ENCODE data around the gene LARP1. TPM values are rescaled to one million over a fixed set of nuclear protein-coding genes. Genes with fewer than 3 reads are reported as not detected.
A peak's percentile ranks its signal among the peaks of the same experiment; 100 is the strongest.

The LARP1 gene
- total and polyA plus RNA-seq, 10 of the 15 experiments (the other 5 are each of a cell fraction or from before 2014, with no cell fraction given), result 22.6 to 227 (median 60.8) TPM

DNA sequence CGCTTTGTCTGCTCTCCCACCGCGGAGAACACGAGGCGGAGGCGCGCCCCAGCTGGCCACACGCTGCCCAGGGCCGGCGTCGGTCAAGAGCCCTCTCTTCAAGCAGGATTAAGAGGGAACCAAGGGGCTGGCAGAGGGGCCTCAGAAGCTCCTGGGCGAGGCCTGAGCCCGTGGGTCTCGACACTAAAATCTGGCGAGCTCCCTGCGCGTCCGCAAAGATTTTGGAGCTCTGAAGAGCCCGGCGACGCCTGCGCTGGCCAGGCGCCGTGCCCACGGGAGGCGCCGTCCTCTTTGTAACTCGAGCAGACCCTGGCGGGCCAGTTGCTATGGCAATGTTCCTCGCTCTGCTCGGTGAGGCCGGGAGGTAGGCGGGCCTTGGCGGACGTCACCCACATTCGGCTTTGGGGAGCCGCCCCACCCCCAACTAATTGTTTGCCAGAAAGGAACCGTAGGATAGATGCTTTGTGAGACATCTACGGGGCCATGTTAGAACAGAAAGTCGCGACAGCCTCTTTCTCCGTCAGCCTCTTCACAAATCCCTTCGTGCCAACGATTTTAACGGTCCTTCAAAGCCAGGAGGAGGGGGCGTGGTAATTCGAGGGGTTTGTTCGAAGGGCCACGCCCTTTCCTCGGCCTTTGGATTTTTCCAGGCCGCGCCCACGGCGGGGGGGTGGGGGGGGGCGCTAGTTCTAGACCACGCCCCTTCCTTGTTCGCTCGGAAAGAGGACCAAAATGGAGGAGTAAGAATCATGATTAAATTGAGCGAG is 102.5 kb downstream of the LARP1 start (continued):
- TF ChIP-seq ZBED1 (IDR thresholded peaks at IDR 0.05; ENCODE audit: borderline replicate concordance) (peak; percentile 64), LARP7 (IDR thresholded peaks at IDR 0.05) (peak; percentile 82), MTA2 (IDR thresholded peaks at IDR 0.05; ENCODE audit: low read depth) (no peak), EED (IDR thresholded peaks at IDR 0.05; ENCODE audit: low read depth) (peak; percentile 4), TBL1XR1 (IDR thresholded peaks at IDR 0.05; ENCODE audit: low read depth, low read length) (0 out of 2 replicates have a peak, but pooled peaks have one; percentile 27), CREM (IDR thresholded peaks at IDR 0.05; ENCODE audit: low read depth) (peak; percentile 48), BACH1 (IDR thresholded peaks at IDR 0.05; ENCODE audit: borderline replicate concordance) (0 out of 2 replicates have a peak, but pooled peaks have one; percentile 31), TCF7 (IDR thresholded peaks at IDR 0.05; ENCODE audit: borderline replicate concordance) (no peak), CHD2 (IDR thresholded peaks at IDR 0.05; ENCODE audit: borderline replicate concordance, low read depth, low read length) (no peak; the same call in 1 of the 2 replicates), ATF7 (IDR thresholded peaks at IDR 0.05; ENCODE audit: low read depth) (peak; percentile 34), POLR2A (IDR thresholded peaks at IDR 0.05; ENCODE audit: low read depth, low read length) (peak; percentile 67; the same call in 1 of the 2 replicates), SIN3A (IDR thresholded peaks at IDR 0.05; ENCODE audit: low read depth, low read length) (0 out of 2 replicates have a peak, but pooled peaks have one; percentile 79), CHD1 (IDR thresholded peaks at IDR 0.05; ENCODE audit: low read depth, low read length) (0 out of 2 replicates have a peak, but pooled peaks have one; percentile 42), IKZF2 (IDR thresholded peaks at IDR 0.05) (peak; percentile 16 to 37; a peak in 3 of 4 replicates), RBBP5 (conservative IDR thresholded peaks at IDR 0.05) (no peak), TCF12 (IDR thresholded peaks at IDR 0.05; ENCODE audit: low read depth, low read length) (0 out of 2 replicates have a peak, but pooled peaks have one; percentile 11)
- TF ChIP-seq, protein P1, sequence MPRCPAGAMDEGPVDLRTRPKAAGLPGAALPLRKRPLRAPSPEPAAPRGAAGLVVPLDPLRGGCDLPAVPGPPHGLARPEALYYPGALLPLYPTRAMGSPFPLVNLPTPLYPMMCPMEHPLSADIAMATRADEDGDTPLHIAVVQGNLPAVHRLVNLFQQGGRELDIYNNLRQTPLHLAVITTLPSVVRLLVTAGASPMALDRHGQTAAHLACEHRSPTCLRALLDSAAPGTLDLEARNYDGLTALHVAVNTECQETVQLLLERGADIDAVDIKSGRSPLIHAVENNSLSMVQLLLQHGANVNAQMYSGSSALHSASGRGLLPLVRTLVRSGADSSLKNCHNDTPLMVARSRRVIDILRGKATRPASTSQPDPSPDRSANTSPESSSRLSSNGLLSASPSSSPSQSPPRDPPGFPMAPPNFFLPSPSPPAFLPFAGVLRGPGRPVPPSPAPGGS (IDR thresholded peaks at IDR 0.05; ENCODE audit: borderline replicate concordance, insufficient read depth, low read depth, low read length, poor library complexity, severe bottlenecking), result no peak
- TF ChIP-seq, protein P2, sequence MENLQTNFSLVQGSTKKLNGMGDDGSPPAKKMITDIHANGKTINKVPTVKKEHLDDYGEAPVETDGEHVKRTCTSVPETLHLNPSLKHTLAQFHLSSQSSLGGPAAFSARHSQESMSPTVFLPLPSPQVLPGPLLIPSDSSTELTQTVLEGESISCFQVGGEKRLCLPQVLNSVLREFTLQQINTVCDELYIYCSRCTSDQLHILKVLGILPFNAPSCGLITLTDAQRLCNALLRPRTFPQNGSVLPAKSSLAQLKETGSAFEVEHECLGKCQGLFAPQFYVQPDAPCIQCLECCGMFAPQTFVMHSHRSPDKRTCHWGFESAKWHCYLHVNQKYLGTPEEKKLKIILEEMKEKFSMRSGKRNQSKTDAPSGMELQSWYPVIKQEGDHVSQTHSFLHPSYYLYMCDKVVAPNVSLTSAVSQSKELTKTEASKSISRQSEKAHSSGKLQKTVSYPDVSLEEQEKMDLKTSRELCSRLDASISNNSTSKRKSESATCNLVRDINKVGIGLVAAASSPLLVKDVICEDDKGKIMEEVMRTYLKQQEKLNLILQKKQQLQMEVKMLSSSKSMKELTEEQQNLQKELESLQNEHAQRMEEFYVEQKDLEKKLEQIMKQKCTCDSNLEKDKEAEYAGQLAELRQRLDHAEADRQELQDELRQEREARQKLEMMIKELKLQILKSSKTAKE (IDR thresholded peaks at IDR 0.05; ENCODE audit: low read depth, poor library complexity, severe bottlenecking), result peak; percentile 24
- TF ChIP-seq, protein P3, sequence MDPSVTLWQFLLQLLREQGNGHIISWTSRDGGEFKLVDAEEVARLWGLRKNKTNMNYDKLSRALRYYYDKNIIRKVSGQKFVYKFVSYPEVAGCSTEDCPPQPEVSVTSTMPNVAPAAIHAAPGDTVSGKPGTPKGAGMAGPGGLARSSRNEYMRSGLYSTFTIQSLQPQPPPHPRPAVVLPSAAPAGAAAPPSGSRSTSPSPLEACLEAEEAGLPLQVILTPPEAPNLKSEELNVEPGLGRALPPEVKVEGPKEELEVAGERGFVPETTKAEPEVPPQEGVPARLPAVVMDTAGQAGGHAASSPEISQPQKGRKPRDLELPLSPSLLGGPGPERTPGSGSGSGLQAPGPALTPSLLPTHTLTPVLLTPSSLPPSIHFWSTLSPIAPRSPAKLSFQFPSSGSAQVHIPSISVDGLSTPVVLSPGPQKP (IDR thresholded peaks at IDR 0.05; ENCODE audit: low read depth, low read length), result no peak; the same call in 1 of the 2 replicates
- TF ChIP-seq, protein P4, sequence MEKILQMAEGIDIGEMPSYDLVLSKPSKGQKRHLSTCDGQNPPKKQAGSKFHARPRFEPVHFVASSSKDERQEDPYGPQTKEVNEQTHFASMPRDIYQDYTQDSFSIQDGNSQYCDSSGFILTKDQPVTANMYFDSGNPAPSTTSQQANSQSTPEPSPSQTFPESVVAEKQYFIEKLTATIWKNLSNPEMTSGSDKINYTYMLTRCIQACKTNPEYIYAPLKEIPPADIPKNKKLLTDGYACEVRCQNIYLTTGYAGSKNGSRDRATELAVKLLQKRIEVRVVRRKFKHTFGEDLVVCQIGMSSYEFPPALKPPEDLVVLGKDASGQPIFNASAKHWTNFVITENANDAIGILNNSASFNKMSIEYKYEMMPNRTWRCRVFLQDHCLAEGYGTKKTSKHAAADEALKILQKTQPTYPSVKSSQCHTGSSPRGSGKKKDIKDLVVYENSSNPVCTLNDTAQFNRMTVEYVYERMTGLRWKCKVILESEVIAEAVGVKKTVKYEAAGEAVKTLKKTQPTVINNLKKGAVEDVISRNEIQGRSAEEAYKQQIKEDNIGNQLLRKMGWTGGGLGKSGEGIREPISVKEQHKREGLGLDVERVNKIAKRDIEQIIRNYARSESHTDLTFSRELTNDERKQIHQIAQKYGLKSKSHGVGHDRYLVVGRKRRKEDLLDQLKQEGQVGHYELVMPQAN (conservative IDR thresholded peaks at IDR 0.05), result peak; percentile 87
- TF ChIP-seq, protein P5, sequence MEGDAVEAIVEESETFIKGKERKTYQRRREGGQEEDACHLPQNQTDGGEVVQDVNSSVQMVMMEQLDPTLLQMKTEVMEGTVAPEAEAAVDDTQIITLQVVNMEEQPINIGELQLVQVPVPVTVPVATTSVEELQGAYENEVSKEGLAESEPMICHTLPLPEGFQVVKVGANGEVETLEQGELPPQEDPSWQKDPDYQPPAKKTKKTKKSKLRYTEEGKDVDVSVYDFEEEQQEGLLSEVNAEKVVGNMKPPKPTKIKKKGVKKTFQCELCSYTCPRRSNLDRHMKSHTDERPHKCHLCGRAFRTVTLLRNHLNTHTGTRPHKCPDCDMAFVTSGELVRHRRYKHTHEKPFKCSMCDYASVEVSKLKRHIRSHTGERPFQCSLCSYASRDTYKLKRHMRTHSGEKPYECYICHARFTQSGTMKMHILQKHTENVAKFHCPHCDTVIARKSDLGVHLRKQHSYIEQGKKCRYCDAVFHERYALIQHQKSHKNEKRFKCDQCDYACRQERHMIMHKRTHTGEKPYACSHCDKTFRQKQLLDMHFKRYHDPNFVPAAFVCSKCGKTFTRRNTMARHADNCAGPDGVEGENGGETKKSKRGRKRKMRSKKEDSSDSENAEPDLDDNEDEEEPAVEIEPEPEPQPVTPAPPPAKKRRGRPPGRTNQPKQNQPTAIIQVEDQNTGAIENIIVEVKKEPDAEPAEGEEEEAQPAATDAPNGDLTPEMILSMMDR (IDR thresholded peaks at IDR 0.05 in 2 of 3, conservative IDR thresholded peaks at IDR 0.05 in 1 of 3; ENCODE audit: control insufficient read depth in 2 of 3, extremely low read depth in 1 of 3, insufficient read depth in 1 of 3, low read depth in 3 of 3, low read length in 3 of 3), result 0 out of 6 replicates have a peak, but pooled peaks of 1 of the 3 experiments have one; percentile 5

All from GM12878 (cell line).